Eye (tissue), 1 donor: ENCODE measurements around the gene CBX8.

Source experiments
- DNase-seq: peaks from one replicate; pipeline ENCODE4 v3.0.0-alpha.2; 2015

CBX8 gene

GRCh38 chr17:79791735-79792161, 5.1 kb downstream of the CBX8 start:
- peak; percentile 50 for DNase-seq

- peak; percentile 79 for DNase-seq
Measured at GRCh38 chr17:79790805-79791734, 5.8 kb downstream of the CBX8 start.

- peak; percentile 79 for DNase-seq
Measured at GRCh38 chr17:79789943-79790804, 6.7 kb downstream of the CBX8 start.

- peak; percentile 75 for DNase-seq
Measured at GRCh38 chr17:79788989-79789942, 7.6 kb downstream of the CBX8 start.

GRCh38 chr17:79788455-79788854, 8.4 kb downstream of the CBX8 start:
- DNase-seq = peak; percentile 6

GRCh38 chr17:79786930-79787643, 9.8 kb downstream of the CBX8 start:
- DNase-seq = peak; percentile 2

GRCh38 chr17:79785900-79786810, 10.7 kb downstream of the CBX8 start:
- no peak for DNase-seq

GRCh38 chr17:79785017-79785899, 11.6 kb downstream of the CBX8 start:
- DNase-seq = no peak

- DNase-seq = no peak
Measured at GRCh38 chr17:79784353-79785016, 12.4 kb downstream of the CBX8 start.

- no peak for DNase-seq
Measured at GRCh38 chr17:79783891-79784290, 13.0 kb downstream of the CBX8 start.

GRCh38 chr17:79781736-79782575, 14.9 kb downstream of the CBX8 start:
- DNase-seq = no peak

- no peak for DNase-seq
Measured at GRCh38 chr17:79781012-79781650, 15.7 kb downstream of the CBX8 start.

GRCh38 chr17:79779661-79780365, 17.1 kb downstream of the CBX8 start:
- DNase-seq = no peak

GRCh38 chr17:79779084-79779529, 17.8 kb downstream of the CBX8 start:
- DNase-seq = no peak

- DNase-seq = peak; percentile 80
Measured at GRCh38 chr17:79778504-79779083, 18.3 kb downstream of the CBX8 start.

- DNase-seq = peak; percentile 89
Measured at GRCh38 chr17:79777894-79778503, 18.9 kb downstream of the CBX8 start, which contains the start of gene CBX2. CBX2 (plus strand) TSS chr17:79778148; CDS start chr17:79778236, 88 bp downstream.
